ENCODE measurements around the gene NECAB3. TPM values are rescaled to one million over a fixed set of nuclear protein-coding genes. Genes with fewer than 3 reads are reported as not detected.
"Not testable (repeated sequence)": the region's sequence is repeated elsewhere in the genome, so short reads cannot be mapped to it uniquely, and the experiment has no call there.

Gene NECAB3
- total RNA-seq, 1 experiment from 2014 or later = 63.1 TPM

GRCh38 chr20:33646959-33647602 is 27.1 kb downstream of the NECAB3 start:
- in situ Hi-C loops (cut with HindIII; ENCODE audit: low pct_unique_long_range_greater_than_20kb, low sequenced_read_pairs) = not testable (repeated sequence)

GRCh38 chr20:33646191-33646590 is 28.0 kb downstream of the NECAB3 start:
- DNase-seq (ENCODE audit: low read depth, low spot score) = no peak
- in situ Hi-C loops (cut with HindIII; ENCODE audit: low pct_unique_long_range_greater_than_20kb, low sequenced_read_pairs) = no loop called here

More at GRCh38 chr20:33646959-33647602, 27.1 kb downstream of the NECAB3 start:
- DNase-seq (ENCODE audit: low read depth, low spot score) = not testable (repeated sequence)

- in situ Hi-C loops (cut with HindIII; ENCODE audit: low pct_unique_long_range_greater_than_20kb, low sequenced_read_pairs) = no loop called here
- no peak for DNase-seq (ENCODE audit: low read depth, low spot score)
Measured at GRCh38 chr20:33645396-33645795, 28.8 kb downstream of the NECAB3 start.

- in situ Hi-C loops (cut with HindIII; ENCODE audit: low pct_unique_long_range_greater_than_20kb, low sequenced_read_pairs) = no loop called here
- no peak for DNase-seq (ENCODE audit: low read depth, low spot score)
Measured at GRCh38 chr20:33645072-33645358, 29.2 kb downstream of the NECAB3 start.

- in situ Hi-C loops (cut with HindIII; ENCODE audit: low pct_unique_long_range_greater_than_20kb, low sequenced_read_pairs) = no loop called here
Measured at GRCh38 chr20:33644313-33645071, 29.7 kb downstream of the NECAB3 start.

GRCh38 chr20:33640287-33640686 is 33.9 kb downstream of the NECAB3 start:
- DNase-seq (ENCODE audit: low read depth, low spot score) = no peak
- in situ Hi-C loops (cut with HindIII; ENCODE audit: low pct_unique_long_range_greater_than_20kb, low sequenced_read_pairs) = no loop called here

More at GRCh38 chr20:33644313-33645071, 29.7 kb downstream of the NECAB3 start:
- DNase-seq (ENCODE audit: low read depth, low spot score) = no peak

- DNase-seq (ENCODE audit: low read depth, low spot score) = no peak
- in situ Hi-C loops (cut with HindIII; ENCODE audit: low pct_unique_long_range_greater_than_20kb, low sequenced_read_pairs) = no loop called here
Measured at GRCh38 chr20:33636776-33637175, 37.5 kb downstream of the NECAB3 start.

GRCh38 chr20:33635341-33635740 is 38.9 kb downstream of the NECAB3 start:
- in situ Hi-C loops (cut with HindIII; ENCODE audit: low pct_unique_long_range_greater_than_20kb, low sequenced_read_pairs) = no loop called here
- DNase-seq (ENCODE audit: low read depth, low spot score) = no peak

- DNase-seq (ENCODE audit: low read depth, low spot score); in situ Hi-C loops (cut with HindIII; ENCODE audit: low pct_unique_long_range_greater_than_20kb, low sequenced_read_pairs): not testable (repeated sequence)
Measured at GRCh38 chr20:33631910-33632309, 42.3 kb downstream of the NECAB3 start.

GRCh38 chr20:33630507-33630906 is 43.7 kb downstream of the NECAB3 start:
- in situ Hi-C loops (cut with HindIII; ENCODE audit: low pct_unique_long_range_greater_than_20kb, low sequenced_read_pairs) = no loop called here

GRCh38 chr20:33629979-33630378 is 44.2 kb downstream of the NECAB3 start:
- in situ Hi-C loops (cut with HindIII; ENCODE audit: low pct_unique_long_range_greater_than_20kb, low sequenced_read_pairs) = no loop called here

More at GRCh38 chr20:33630507-33630906, 43.7 kb downstream of the NECAB3 start:
- DNase-seq (ENCODE audit: low read depth, low spot score) = no peak

GRCh38 chr20:33629533-33629932 is 44.7 kb downstream of the NECAB3 start:
- in situ Hi-C loops (cut with HindIII; ENCODE audit: low pct_unique_long_range_greater_than_20kb, low sequenced_read_pairs) = no loop called here
- DNase-seq (ENCODE audit: low read depth, low spot score) = no peak

More at GRCh38 chr20:33629979-33630378, 44.2 kb downstream of the NECAB3 start:
- DNase-seq (ENCODE audit: low read depth, low spot score) = no peak

- in situ Hi-C loops (cut with HindIII; ENCODE audit: low pct_unique_long_range_greater_than_20kb, low sequenced_read_pairs) = no loop called here
Measured at GRCh38 chr20:33627577-33628216, 46.5 kb downstream of the NECAB3 start.

GRCh38 chr20:33626190-33626589 is 48.0 kb downstream of the NECAB3 start:
- no peak for DNase-seq (ENCODE audit: low read depth, low spot score)
- in situ Hi-C loops (cut with HindIII; ENCODE audit: low pct_unique_long_range_greater_than_20kb, low sequenced_read_pairs) = no loop called here

More at GRCh38 chr20:33627577-33628216, 46.5 kb downstream of the NECAB3 start:
- no peak for DNase-seq (ENCODE audit: low read depth, low spot score)

- in situ Hi-C loops (cut with HindIII; ENCODE audit: low pct_unique_long_range_greater_than_20kb, low sequenced_read_pairs) = no loop called here
- no peak for DNase-seq (ENCODE audit: low read depth, low spot score)
Measured at GRCh38 chr20:33624399-33624798, 49.8 kb downstream of the NECAB3 start.

- in situ Hi-C loops (cut with HindIII; ENCODE audit: low pct_unique_long_range_greater_than_20kb, low sequenced_read_pairs) = no loop called here
- no peak for DNase-seq (ENCODE audit: low read depth, low spot score)
Measured at GRCh38 chr20:33622705-33623365, 51.4 kb downstream of the NECAB3 start.

- in situ Hi-C loops (cut with HindIII; ENCODE audit: low pct_unique_long_range_greater_than_20kb, low sequenced_read_pairs) = no loop called here
- no peak for DNase-seq (ENCODE audit: low read depth, low spot score)
Measured at GRCh38 chr20:33621717-33622400, 52.4 kb downstream of the NECAB3 start.

- in situ Hi-C loops (cut with HindIII; ENCODE audit: low pct_unique_long_range_greater_than_20kb, low sequenced_read_pairs) = no loop called here
Measured at GRCh38 chr20:33612001-33612400, 62.2 kb downstream of the NECAB3 start.

More at GRCh38 chr20:33612001-33612400, 62.2 kb downstream of the NECAB3 start:
- DNase-seq (ENCODE audit: low read depth, low spot score) = no peak

Measured in SK-MEL-5 (cell line).